ENCODE measurements around the gene BRD4.

Gene BRD4

GRCh38 chr19:15313649-15314279 lies 18.6 kb downstream of the BRD4 start:
- no peaks in the 10 kb centered on the region for H3K9me3 Mint-ChIP-seq
- ATAC-seq: peak; percentile 53
- H3K27me3 Mint-ChIP-seq: no peaks in the 10 kb centered on the region
- peak overlapping the region; percentile 68 for H3K27ac Mint-ChIP-seq
- H3K4me1 Mint-ChIP-seq: peaks cover 88% of the 10 kb centered on the region
- peaks cover 4% of the 10 kb centered on the region for H3K36me3 Mint-ChIP-seq (ENCODE audit: low read depth)
- H3K4me3 Mint-ChIP-seq: no peak overlapping the region
- no peak for DNase-seq

- Mint-ChIP-seq H3K27ac (peak overlapping the region; percentile 64), H3K4me3 (no peak overlapping the region), H3K36me3 (ENCODE audit: low read depth) (peaks cover 3% of the 10 kb centered on the region), H3K9me3 (no peaks in the 10 kb centered on the region), H3K4me1 (peaks cover 89% of the 10 kb centered on the region), H3K27me3 (no peaks in the 10 kb centered on the region)
- ATAC-seq (no peak), DNase-seq (no peak)
Measured at GRCh38 chr19:15307169-15307568, 25.2 kb downstream of the BRD4 start.

GRCh38 chr19:15305582-15306334 lies 26.6 kb downstream of the BRD4 start:
- no peaks in the 10 kb centered on the region for H3K27me3 Mint-ChIP-seq
- DNase-seq (no peak), ATAC-seq (no peak)
- peak overlapping the region; percentile 64 for H3K27ac Mint-ChIP-seq
- H3K9me3 Mint-ChIP-seq: no peaks in the 10 kb centered on the region
- H3K36me3 Mint-ChIP-seq (ENCODE audit: low read depth): peaks cover 7% of the 10 kb centered on the region
- no peak overlapping the region for H3K4me3 Mint-ChIP-seq
- peaks cover 90% of the 10 kb centered on the region for H3K4me1 Mint-ChIP-seq

GRCh38 chr19:15304140-15304705 lies 28.1 kb downstream of the BRD4 start:
- Mint-ChIP-seq H3K4me1 (peaks cover 92% of the 10 kb centered on the region), H3K27me3 (no peaks in the 10 kb centered on the region), H3K36me3 (ENCODE audit: low read depth) (peaks cover 9% of the 10 kb centered on the region), H3K4me3 (no peak overlapping the region), H3K27ac (peak overlapping the region; percentile 78), H3K9me3 (no peaks in the 10 kb centered on the region)
- DNase-seq: no peak
- ATAC-seq: peak; percentile 58

GRCh38 chr19:15303105-15303780 lies 29.1 kb downstream of the BRD4 start:
- Mint-ChIP-seq H3K27me3 (no peaks in the 10 kb centered on the region), H3K4me3 (no peak overlapping the region), H3K27ac (peak overlapping the region; percentile 78), H3K4me1 (peaks cover 97% of the 10 kb centered on the region), H3K36me3 (ENCODE audit: low read depth) (peaks cover 9% of the 10 kb centered on the region), H3K9me3 (no peaks in the 10 kb centered on the region)
- ATAC-seq (no peak), DNase-seq (no peak)

- no peaks in the 10 kb centered on the region for H3K27me3 Mint-ChIP-seq
- DNase-seq (no peak), ATAC-seq (peak; percentile 77)
- H3K27ac Mint-ChIP-seq: peak overlapping the region; percentile 98
- peak overlapping the region; percentile 57 for H3K4me3 Mint-ChIP-seq
- peaks cover 14% of the 10 kb centered on the region for H3K36me3 Mint-ChIP-seq (ENCODE audit: low read depth)
- H3K9me3 Mint-ChIP-seq: no peaks in the 10 kb centered on the region
- H3K4me1 Mint-ChIP-seq: peaks cover 99% of the 10 kb centered on the region
Measured at GRCh38 chr19:15300533-15301197, 31.7 kb downstream of the BRD4 start.

GRCh38 chr19:15299568-15300409 lies 32.5 kb downstream of the BRD4 start:
- no peak overlapping the region for H3K4me3 Mint-ChIP-seq
- peak overlapping the region; percentile 98 for H3K27ac Mint-ChIP-seq
- peaks cover 19% of the 10 kb centered on the region for H3K36me3 Mint-ChIP-seq (ENCODE audit: low read depth)
- H3K27me3 Mint-ChIP-seq: no peaks in the 10 kb centered on the region
- no peak for DNase-seq
- peaks cover 99% of the 10 kb centered on the region for H3K4me1 Mint-ChIP-seq
- no peaks in the 10 kb centered on the region for H3K9me3 Mint-ChIP-seq
- ATAC-seq: no peak

- ATAC-seq (no peak), DNase-seq (no peak)
- H3K4me1 Mint-ChIP-seq: peaks cover 99% of the 10 kb centered on the region
- no peaks in the 10 kb centered on the region for H3K27me3 Mint-ChIP-seq
- H3K9me3 Mint-ChIP-seq: no peaks in the 10 kb centered on the region
- H3K27ac Mint-ChIP-seq: peak overlapping the region; percentile 98
- peaks cover 19% of the 10 kb centered on the region for H3K36me3 Mint-ChIP-seq (ENCODE audit: low read depth)
- peak overlapping the region; percentile 0 for H3K4me3 Mint-ChIP-seq
Measured at GRCh38 chr19:15298847-15299567, 33.3 kb downstream of the BRD4 start.

GRCh38 chr19:15297416-15298224 lies 34.7 kb downstream of the BRD4 start:
- Mint-ChIP-seq H3K4me3 (peak overlapping the region; percentile 47), H3K9me3 (no peaks in the 10 kb centered on the region), H3K4me1 (peaks cover 99% of the 10 kb centered on the region), H3K27me3 (no peaks in the 10 kb centered on the region), H3K27ac (peak overlapping the region; percentile 81), H3K36me3 (ENCODE audit: low read depth) (peaks cover 23% of the 10 kb centered on the region)
- DNase-seq (no peak), ATAC-seq (peak; percentile 25)

GRCh38 chr19:15296841-15297415 lies 35.4 kb downstream of the BRD4 start:
- no peak overlapping the region for H3K4me3 Mint-ChIP-seq
- ATAC-seq (no peak), DNase-seq (no peak)
- peaks cover 23% of the 10 kb centered on the region for H3K36me3 Mint-ChIP-seq (ENCODE audit: low read depth)
- no peaks in the 10 kb centered on the region for H3K9me3 Mint-ChIP-seq
- H3K4me1 Mint-ChIP-seq: peaks cover 100% of the 10 kb centered on the region
- H3K27me3 Mint-ChIP-seq: no peaks in the 10 kb centered on the region
- H3K27ac Mint-ChIP-seq: peak overlapping the region; percentile 81

GRCh38 chr19:15296353-15296752 lies 36.0 kb downstream of the BRD4 start:
- Mint-ChIP-seq H3K9me3 (no peaks in the 10 kb centered on the region), H3K4me1 (peaks cover 100% of the 10 kb centered on the region), H3K27ac (peak overlapping the region; percentile 81), H3K27me3 (no peaks in the 10 kb centered on the region), H3K4me3 (no peak overlapping the region), H3K36me3 (ENCODE audit: low read depth) (peaks cover 23% of the 10 kb centered on the region)
- DNase-seq (no peak), ATAC-seq (no peak)

GRCh38 chr19:15294561-15294990 lies 37.8 kb downstream of the BRD4 start:
- no peaks in the 10 kb centered on the region for H3K27me3 Mint-ChIP-seq
- DNase-seq (no peak), ATAC-seq (no peak)
- H3K4me3 Mint-ChIP-seq: no peak overlapping the region
- H3K27ac Mint-ChIP-seq: peak overlapping the region; percentile 73
- H3K9me3 Mint-ChIP-seq: no peaks in the 10 kb centered on the region
- H3K4me1 Mint-ChIP-seq: peaks cover 100% of the 10 kb centered on the region
- peaks cover 17% of the 10 kb centered on the region for H3K36me3 Mint-ChIP-seq (ENCODE audit: low read depth)
